ENCODE data around the gene GRB2. TPM values are rescaled to one million over a fixed set of nuclear protein-coding genes. Genes with fewer than 3 reads are reported as not detected.

Gene GRB2
- total RNA-seq, 1 donor from 2014 or later = 121 TPM

- Histone ChIP-seq H3K4me3 (ENCODE audit: low read depth, low read length) (no peak overlapping the region), H3K27me3 (ENCODE audit: control insufficient read depth, insufficient read depth, low read length) (no peaks in the 10 kb centered on the region), H3K36me3 (ENCODE audit: control insufficient read depth, insufficient read depth, low read length) (peaks cover 1% of the 10 kb centered on the region)
- no peak for DNase-seq (ENCODE audit: low read depth)
- TF ChIP-seq CTCF (IDR thresholded peaks at IDR 0.05; ENCODE audit: insufficient read depth, low read length, poor library complexity, severe bottlenecking) = no peak
Observed at GRCh38 chr17:75315541-75316243, 89.8 kb downstream of the GRB2 start.

GRCh38 chr17:75313941-75314551 is 91.4 kb downstream of the GRB2 start:
- Histone ChIP-seq H3K4me3 (ENCODE audit: low read depth, low read length) (no peak overlapping the region), H3K36me3 (ENCODE audit: control insufficient read depth, insufficient read depth, low read length) (peaks cover 1% of the 10 kb centered on the region), H3K27me3 (ENCODE audit: control insufficient read depth, insufficient read depth, low read length) (no peaks in the 10 kb centered on the region)
- TF ChIP-seq CTCF (IDR thresholded peaks at IDR 0.05; ENCODE audit: insufficient read depth, low read length, poor library complexity, severe bottlenecking) = no peak
- no peak for DNase-seq (ENCODE audit: low read depth)

GRCh38 chr17:75308732-75309629 is 96.5 kb downstream of the GRB2 start:
- Histone ChIP-seq H3K27me3 (ENCODE audit: control insufficient read depth, insufficient read depth, low read length) (no peaks in the 10 kb centered on the region), H3K36me3 (ENCODE audit: control insufficient read depth, insufficient read depth, low read length) (no peaks in the 10 kb centered on the region), H3K4me3 (ENCODE audit: low read depth, low read length) (no peak overlapping the region)
- TF ChIP-seq CTCF (IDR thresholded peaks at IDR 0.05; ENCODE audit: insufficient read depth, low read length, poor library complexity, severe bottlenecking) = no peak
- no peak for DNase-seq (ENCODE audit: low read depth)

- no peaks in the 10 kb centered on the region for H3K36me3 ChIP-seq (ENCODE audit: control insufficient read depth, insufficient read depth, low read length)
- no peak for TF ChIP-seq CTCF (IDR thresholded peaks at IDR 0.05; ENCODE audit: insufficient read depth, low read length, poor library complexity, severe bottlenecking)
- no peak overlapping the region for H3K4me3 ChIP-seq (ENCODE audit: low read depth, low read length)
- no peaks in the 10 kb centered on the region for H3K27me3 ChIP-seq (ENCODE audit: control insufficient read depth, insufficient read depth, low read length)
- DNase-seq (ENCODE audit: low read depth) = no peak
Observed at GRCh38 chr17:75307957-75308731, 97.3 kb downstream of the GRB2 start.

- H3K27me3 ChIP-seq (ENCODE audit: control insufficient read depth, insufficient read depth, low read length) = no peaks in the 10 kb centered on the region
- no peak for TF ChIP-seq CTCF (IDR thresholded peaks at IDR 0.05; ENCODE audit: insufficient read depth, low read length, poor library complexity, severe bottlenecking)
- no peaks in the 10 kb centered on the region for H3K36me3 ChIP-seq (ENCODE audit: control insufficient read depth, insufficient read depth, low read length)
- no peak for DNase-seq (ENCODE audit: low read depth)
- H3K4me3 ChIP-seq (ENCODE audit: low read depth, low read length) = no peak overlapping the region
Observed at GRCh38 chr17:75301502-75302206, 103.8 kb downstream of the GRB2 start.

Measured in kidney epithelial cell (primary cell).